ENCODE data around the gene GABRA4. TPM values are rescaled to one million over a fixed set of nuclear protein-coding genes. Genes with fewer than 3 reads are reported as not detected.
A peak's percentile ranks its signal among the peaks of the same experiment; 100 is the strongest.

Gene GABRA4
- total and polyA plus RNA-seq, 7 donors, result 0.09 to 0.36 (median 0.21) TPM; not detected in 3

DNA sequence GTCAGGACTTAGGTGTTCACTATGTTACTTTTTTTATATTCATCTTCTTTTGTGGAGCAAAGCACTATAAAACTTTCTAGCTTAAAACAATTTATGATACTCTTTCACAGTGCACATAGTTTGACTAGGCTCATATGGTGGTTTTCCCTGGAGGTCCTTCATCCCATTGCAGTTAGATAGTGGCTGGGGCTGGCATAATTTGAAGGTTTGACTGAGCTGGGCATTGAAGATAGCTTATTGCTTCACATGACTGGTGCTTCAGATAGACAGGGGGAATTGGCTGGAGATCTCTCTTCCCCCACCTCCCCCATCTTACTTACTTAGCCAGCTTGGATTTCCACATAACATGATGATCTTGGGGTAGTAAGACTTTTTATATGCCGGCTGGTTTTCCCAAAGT lies 7.0 kb upstream of the GABRA4 start:
- TF ChIP-seq POLR2A (IDR thresholded peaks at IDR 0.05) (no peak), POLR2AphosphoS5 (IDR thresholded peaks at IDR 0.05) (no peak), CTCF (IDR thresholded peaks at IDR 0.05) (no peak), EP300 (IDR thresholded peaks at IDR 0.05) (no peak)
- DNase-seq, result no peak
- Histone ChIP-seq H3K27ac (no peak overlapping the region), H3K9me3 (no peaks in the 10 kb centered on the region), H3K4me3 (no peak overlapping the region), H3K36me3 (no peaks in the 10 kb centered on the region), H3K4me1 (no peaks in the 10 kb centered on the region), H3K27me3 (no peaks in the 10 kb centered on the region)
- 93 to 95% methylated on average over 1 of the region's 1 CpG for WGBS, 2 donors
- intact Hi-C loops (cut with DNase I), result no loop called here

DNA sequence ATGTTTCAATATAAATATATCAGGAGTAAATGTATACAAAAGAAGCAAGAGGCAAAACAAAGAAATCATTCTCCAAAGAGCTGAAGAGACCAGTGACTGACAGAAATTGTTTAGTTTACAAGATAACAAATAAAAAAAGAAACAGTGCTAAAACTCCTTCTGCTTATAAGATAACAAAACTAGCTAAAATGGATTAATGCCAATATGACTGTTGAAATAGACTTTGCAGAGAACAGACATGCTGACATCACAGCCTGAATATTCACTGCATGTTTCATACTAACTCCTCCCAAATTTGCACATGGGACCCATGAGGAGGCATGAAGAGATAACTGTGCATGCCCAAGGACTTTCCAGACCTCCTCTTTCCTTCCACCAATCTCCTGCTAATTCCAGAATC lies 6.2 kb upstream of the GABRA4 start:
- no peak for DNase-seq
- intact Hi-C loops (cut with DNase I), result no loop called here
- TF ChIP-seq EP300 (IDR thresholded peaks at IDR 0.05), result no peak
- no peak for TF ChIP-seq POLR2AphosphoS5 (IDR thresholded peaks at IDR 0.05)
- TF ChIP-seq POLR2A (IDR thresholded peaks at IDR 0.05), result no peak
- TF ChIP-seq CTCF (IDR thresholded peaks at IDR 0.05), result no peak
- H3K36me3 ChIP-seq, result no peaks in the 10 kb centered on the region
- no peaks in the 10 kb centered on the region for H3K4me1 ChIP-seq
- no peak overlapping the region for H3K27ac ChIP-seq
- no peak overlapping the region for H3K4me3 ChIP-seq
- no peaks in the 10 kb centered on the region for H3K9me3 ChIP-seq
- H3K27me3 ChIP-seq, result peaks cover 0 to 4% (median 0%) of the 10 kb centered on the region in 3 donors

GRCh38 chr4:46994007-46994405 lies 625 bp upstream of the GABRA4 start:
- TF ChIP-seq POLR2AphosphoS5 (IDR thresholded peaks at IDR 0.05) (no peak), POLR2A (IDR thresholded peaks at IDR 0.05) (no peak), EP300 (IDR thresholded peaks at IDR 0.05) (no peak), CTCF (IDR thresholded peaks at IDR 0.05) (no peak)
- no peaks in the 10 kb centered on the region for H3K9me3 ChIP-seq
- DNase-seq, result no peak
- peaks cover 0 to 12% (median 10%) of the 10 kb centered on the region in 4 donors for H3K4me1 ChIP-seq
- 1 to 2% methylated on average over 14 of the region's 14 CpGs for WGBS, 2 donors
- H3K27me3 ChIP-seq, result peaks cover 0 to 31% (median 8%) of the 10 kb centered on the region in 3 donors
- no peak overlapping the region for H3K27ac ChIP-seq
- peak overlapping the region in 3 of 4 donors; percentile 12 to 30 (median 24) for H3K4me3 ChIP-seq
- intact Hi-C loops (cut with DNase I), result no loop called here
- no peaks in the 10 kb centered on the region for H3K36me3 ChIP-seq

DNA sequence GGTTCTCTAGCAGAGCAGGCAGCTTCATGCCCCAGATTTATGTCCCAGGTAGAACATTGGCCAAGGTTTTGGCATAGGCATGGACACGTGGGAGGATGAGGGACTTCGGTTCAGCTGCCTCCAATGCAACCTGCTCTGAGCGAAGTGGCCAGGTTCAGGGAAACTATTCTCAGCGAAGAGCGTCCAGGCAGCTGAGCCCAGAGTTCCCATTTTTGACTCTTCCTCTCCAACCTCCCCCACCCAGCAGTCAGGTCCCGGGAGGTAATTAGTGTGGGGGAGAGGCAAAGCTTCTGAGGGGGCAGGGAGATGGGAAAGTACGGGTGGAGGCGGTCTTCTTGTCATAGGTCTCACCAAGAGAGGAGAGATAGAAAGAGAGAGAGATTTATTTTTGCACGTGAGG lies 1.0 kb downstream of the GABRA4 start:
- Histone ChIP-seq H3K4me1 (peaks cover 0 to 12% (median 10%) of the 10 kb centered on the region in 4 donors), H3K36me3 (no peaks in the 10 kb centered on the region), H3K27ac (no peak overlapping the region), H3K9me3 (no peaks in the 10 kb centered on the region), H3K27me3 (peaks cover 0 to 31% (median 8%) of the 10 kb centered on the region in 3 donors), H3K4me3 (no peak overlapping the region)
- TF ChIP-seq POLR2AphosphoS5 (IDR thresholded peaks at IDR 0.05) (no peak), CTCF (IDR thresholded peaks at IDR 0.05) (no peak), POLR2A (IDR thresholded peaks at IDR 0.05) (no peak), EP300 (IDR thresholded peaks at IDR 0.05) (no peak)
- intact Hi-C loops (cut with DNase I), result no loop called here
- DNase-seq, result no peak
- WGBS, 2 donors, result 22 to 36% methylated on average over 9 of the region's 9 CpGs
